HEK293 (cell line): ENCODE results near the gene AEN.

Source experiments
- GLIS2 ChIP-seq: fragments of 450-650 bp; formaldehyde crosslinking; IDR thresholded peaks from 2 replicates; pipeline ENCODE4 v1.5.1; 2016; ENCODE audit warnings: missing biosample characterization, missing genetic modification characterization
- KLF16 ChIP-seq: fragments of 450-650 bp; formaldehyde crosslinking; IDR thresholded peaks from 2 replicates; pipeline ENCODE4 v1.5.1; 2017; ENCODE audit warnings: missing biosample characterization, missing genetic modification characterization
- MEIS1 ChIP-seq: sonication (generic); formaldehyde crosslinking; IDR thresholded peaks from 2 replicates; pipeline ENCODE4 v1.8.1; 2022; ENCODE audit warnings: missing genetic modification reagents, mild to moderate bottlenecking, borderline replicate concordance
- PRDM1 ChIP-seq: fragments of 450-650 bp; formaldehyde crosslinking; IDR thresholded peaks from 2 replicates; pipeline ENCODE4; 2016; ENCODE audit warnings: missing biosample characterization, missing genetic modification characterization
- ZFP41 ChIP-seq: fragments of 450-650 bp; formaldehyde crosslinking; IDR thresholded peaks from 2 replicates; pipeline ENCODE4 v1.5.1; 2016; ENCODE audit warnings: missing biosample characterization, missing genetic modification characterization, borderline replicate concordance
- ZFP69B ChIP-seq: fragments of 450-650 bp; formaldehyde crosslinking; IDR thresholded peaks from 2 replicates; pipeline ENCODE4 v1.5.1; 2016; ENCODE audit warnings: missing biosample characterization, missing genetic modification characterization
- ZNF10 ChIP-seq: fragments of 450-650 bp; formaldehyde crosslinking; IDR thresholded peaks from 2 replicates; pipeline ENCODE4 v1.5.1; 2017; ENCODE audit warnings: missing biosample characterization, missing genetic modification characterization
- ZNF112 ChIP-seq: fragments of 450-650 bp; formaldehyde crosslinking; IDR thresholded peaks from 2 replicates; pipeline ENCODE4 v1.5.0; 2017; ENCODE audit warnings: missing biosample characterization, missing genetic modification characterization
- ZNF140 ChIP-seq: fragments of 450-650 bp; formaldehyde crosslinking; IDR thresholded peaks from 2 replicates; pipeline ENCODE4 v1.5.1; 2016; ENCODE audit warnings: missing biosample characterization, missing genetic modification characterization
- ZNF175 ChIP-seq: fragments of 450-650 bp; formaldehyde crosslinking; IDR thresholded peaks from 2 replicates; pipeline ENCODE4 v1.5.1; 2016; ENCODE audit warnings: missing biosample characterization, missing genetic modification characterization
- ZNF221 ChIP-seq: fragments of 450-650 bp; formaldehyde crosslinking; IDR thresholded peaks from 2 replicates; pipeline ENCODE4 v1.5.1; 2017; ENCODE audit warnings: missing biosample characterization, missing genetic modification characterization, borderline replicate concordance
- ZNF24 ChIP-seq: fragments of 450-650 bp; formaldehyde crosslinking; IDR thresholded peaks from 2 replicates; pipeline ENCODE4 v1.5.1; 2016; ENCODE audit warnings: missing biosample characterization, missing genetic modification characterization
- ZNF248 ChIP-seq: fragments of 450-650 bp; formaldehyde crosslinking; IDR thresholded peaks from 2 replicates; pipeline ENCODE4 v1.5.1; 2017; ENCODE audit warnings: missing biosample characterization, missing genetic modification characterization
- ZNF274 ChIP-seq, 2 experiments: fragments of 200-500 bp in 1 of 2; fragments of 450-650 bp in 1 of 2; sonication (Bioruptor generic) in 1 of 2; formaldehyde crosslinking in 1 of 2; IDR thresholded peaks; 2 replicates each; pipeline versions ENCODE4 v1.5.1 to v1.6.1; 2014 to 2016; ENCODE audit warnings: borderline replicate concordance in 1 of 2, inconsistent platforms in 1 of 2, low read length in 1 of 2, missing biosample characterization in 1 of 2, missing genetic modification characterization in 1 of 2
- ZNF366 ChIP-seq: fragments of 450-650 bp; formaldehyde crosslinking; conservative IDR thresholded peaks from 2 replicates; pipeline ENCODE4 v1.5.1; 2016; ENCODE audit warnings: missing biosample characterization, missing genetic modification characterization
- ZNF398 ChIP-seq: fragments of 450-650 bp; formaldehyde crosslinking; IDR thresholded peaks from 2 replicates; pipeline ENCODE4 v1.5.1; 2017; ENCODE audit warnings: missing biosample characterization, missing genetic modification characterization
- ZNF404 ChIP-seq: fragments of 450-650 bp; formaldehyde crosslinking; IDR thresholded peaks from 2 replicates; pipeline ENCODE4 v1.5.1; 2017; ENCODE audit warnings: missing biosample characterization, missing genetic modification characterization
- ZNF426 ChIP-seq: fragments of 450-650 bp; formaldehyde crosslinking; IDR thresholded peaks from 2 replicates; pipeline ENCODE4 v1.5.1; 2017; ENCODE audit warnings: missing biosample characterization, missing genetic modification characterization, mild to moderate bottlenecking, inconsistent platforms, moderate library complexity
- ZNF433 ChIP-seq: fragments of 450-650 bp; formaldehyde crosslinking; IDR thresholded peaks from 2 replicates; pipeline ENCODE4 v1.5.1; 2016; ENCODE audit warnings: missing biosample characterization, missing genetic modification characterization, low read depth
- ZNF514 ChIP-seq: fragments of 450-650 bp; formaldehyde crosslinking; IDR thresholded peaks from 2 replicates; pipeline ENCODE4 v1.5.1; 2016; ENCODE audit warnings: missing biosample characterization, missing genetic modification characterization
- ZNF624 ChIP-seq: fragments of 450-650 bp; formaldehyde crosslinking; IDR thresholded peaks from 2 replicates; pipeline ENCODE4 v1.5.1; 2017; ENCODE audit warnings: missing biosample characterization, missing genetic modification characterization
- ZNF654 ChIP-seq: fragments of 450-650 bp; formaldehyde crosslinking; IDR thresholded peaks from 2 replicates; pipeline ENCODE4 v1.5.1; 2016; ENCODE audit warnings: low read depth, missing biosample characterization, missing genetic modification characterization
- ZNF658 ChIP-seq: fragments of 450-650 bp; formaldehyde crosslinking; IDR thresholded peaks from 2 replicates; pipeline ENCODE4; 2016; ENCODE audit warnings: missing biosample characterization, missing genetic modification characterization
- ZNF660 ChIP-seq: fragments of 450-650 bp; IDR thresholded peaks from 2 replicates; pipeline ENCODE4 v1.5.1; 2018; ENCODE audit warnings: missing biosample characterization, mild to moderate bottlenecking, missing genetic modification characterization
- ZNF785 ChIP-seq: fragments of 450-650 bp; formaldehyde crosslinking; IDR thresholded peaks from 2 replicates; pipeline ENCODE4 v1.5.1; 2016; ENCODE audit warnings: missing biosample characterization, missing genetic modification characterization
- ZNF830 ChIP-seq: fragments of 450-650 bp; IDR thresholded peaks from 2 replicates; pipeline ENCODE4 v1.5.0; 2018; ENCODE audit warnings: missing biosample characterization, missing genetic modification characterization, low read depth, mild to moderate bottlenecking, moderate library complexity
- TF ChIP-seq, protein P1 (sequence below): fragments of 450-650 bp; formaldehyde crosslinking; IDR thresholded peaks from 2 replicates; pipeline ENCODE4 v1.5.1; 2017; ENCODE audit warnings: missing biosample characterization, missing genetic modification characterization
- TF ChIP-seq, protein P2 (sequence below): fragments of 450-650 bp; formaldehyde crosslinking; IDR thresholded peaks from 2 replicates; pipeline ENCODE4 v1.5.1; 2016; ENCODE audit warnings: missing biosample characterization, missing genetic modification characterization
- TF ChIP-seq, protein P3 (sequence below): fragments of 450-650 bp; formaldehyde crosslinking; IDR thresholded peaks from 2 replicates; pipeline ENCODE4 v1.5.1; 2017; ENCODE audit warnings: missing biosample characterization, mild to moderate bottlenecking, missing genetic modification characterization, moderate library complexity
- TF ChIP-seq, protein P4 (sequence below): fragments of 450-650 bp; formaldehyde crosslinking; IDR thresholded peaks from 2 replicates; pipeline ENCODE4 v1.5.1; 2016; ENCODE audit warnings: missing biosample characterization, missing genetic modification characterization

AEN gene

GRCh38 chr15:88586401-88587162, 34.6 kb upstream of the AEN start (continued):
- 0 out of 2 replicates have a peak, but pooled peaks have one; percentile 32 for TF ChIP-seq ZNF398 (tag by site-specific recombination)
- no peak for TF ChIP-seq ZNF175
- no peak for TF ChIP-seq ZNF624 (tag by site-specific recombination)
- TF ChIP-seq ZNF654 (tag by site-specific recombination) = no peak
- peak; percentile 18; the same call in 1 of the 2 replicates for TF ChIP-seq ZNF426 (tag by site-specific recombination)
- TF ChIP-seq ZNF248 (tag by site-specific recombination) = no peak
- no peak for TF ChIP-seq ZNF785 (tag by site-specific recombination)
- no peak for TF ChIP-seq ZNF112 (tag by site-specific recombination)
- TF ChIP-seq ZNF433 (tag by site-specific recombination) = no peak
- peak; percentile 30; the same call in 1 of the 2 replicates for TF ChIP-seq KLF16 (tag by site-specific recombination)
- no peak for TF ChIP-seq ZNF404
- TF ChIP-seq ZNF830 (tag by site-specific recombination) = no peak
- no peak for TF ChIP-seq PRDM1 (tag by site-specific recombination)
- TF ChIP-seq ZNF660 (tag by site-specific recombination) = no peak; the same call in 1 of the 2 replicates
- no peak for TF ChIP-seq ZNF221
- 0 out of 2 replicates have a peak, but pooled peaks have one; percentile 45 for TF ChIP-seq ZNF10 (tag by site-specific recombination)
- TF ChIP-seq ZFP41 (tag by site-specific recombination) = no peak
- TF ChIP-seq GLIS2 = no peak
- TF ChIP-seq, protein P1, sequence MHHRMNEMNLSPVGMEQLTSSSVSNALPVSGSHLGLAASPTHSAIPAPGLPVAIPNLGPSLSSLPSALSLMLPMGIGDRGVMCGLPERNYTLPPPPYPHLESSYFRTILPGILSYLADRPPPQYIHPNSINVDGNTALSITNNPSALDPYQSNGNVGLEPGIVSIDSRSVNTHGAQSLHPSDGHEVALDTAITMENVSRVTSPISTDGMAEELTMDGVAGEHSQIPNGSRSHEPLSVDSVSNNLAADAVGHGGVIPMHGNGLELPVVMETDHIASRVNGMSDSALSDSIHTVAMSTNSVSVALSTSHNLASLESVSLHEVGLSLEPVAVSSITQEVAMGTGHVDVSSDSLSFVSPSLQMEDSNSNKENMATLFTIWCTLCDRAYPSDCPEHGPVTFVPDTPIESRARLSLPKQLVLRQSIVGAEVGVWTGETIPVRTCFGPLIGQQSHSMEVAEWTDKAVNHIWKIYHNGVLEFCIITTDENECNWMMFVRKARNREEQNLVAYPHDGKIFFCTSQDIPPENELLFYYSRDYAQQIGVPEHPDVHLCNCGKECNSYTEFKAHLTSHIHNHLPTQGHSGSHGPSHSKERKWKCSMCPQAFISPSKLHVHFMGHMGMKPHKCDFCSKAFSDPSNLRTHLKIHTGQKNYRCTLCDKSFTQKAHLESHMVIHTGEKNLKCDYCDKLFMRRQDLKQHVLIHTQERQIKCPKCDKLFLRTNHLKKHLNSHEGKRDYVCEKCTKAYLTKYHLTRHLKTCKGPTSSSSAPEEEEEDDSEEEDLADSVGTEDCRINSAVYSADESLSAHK (tag by site-specific recombination) = peak; percentile 47
- TF ChIP-seq MEIS1 (CRISPR knock-in tag) = peak; percentile 72
- TF ChIP-seq, protein P2, sequence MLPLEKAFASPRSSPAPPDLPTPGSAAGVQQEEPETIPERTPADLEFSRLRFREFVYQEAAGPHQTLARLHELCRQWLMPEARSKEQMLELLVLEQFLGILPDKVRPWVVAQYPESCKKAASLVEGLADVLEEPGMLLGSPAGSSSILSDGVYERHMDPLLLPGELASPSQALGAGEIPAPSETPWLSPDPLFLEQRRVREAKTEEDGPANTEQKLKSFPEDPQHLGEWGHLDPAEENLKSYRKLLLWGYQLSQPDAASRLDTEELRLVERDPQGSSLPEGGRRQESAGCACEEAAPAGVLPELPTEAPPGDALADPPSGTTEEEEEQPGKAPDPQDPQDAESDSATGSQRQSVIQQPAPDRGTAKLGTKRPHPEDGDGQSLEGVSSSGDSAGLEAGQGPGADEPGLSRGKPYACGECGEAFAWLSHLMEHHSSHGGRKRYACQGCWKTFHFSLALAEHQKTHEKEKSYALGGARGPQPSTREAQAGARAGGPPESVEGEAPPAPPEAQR (tag by site-specific recombination) = no peak
- TF ChIP-seq, protein P3, sequence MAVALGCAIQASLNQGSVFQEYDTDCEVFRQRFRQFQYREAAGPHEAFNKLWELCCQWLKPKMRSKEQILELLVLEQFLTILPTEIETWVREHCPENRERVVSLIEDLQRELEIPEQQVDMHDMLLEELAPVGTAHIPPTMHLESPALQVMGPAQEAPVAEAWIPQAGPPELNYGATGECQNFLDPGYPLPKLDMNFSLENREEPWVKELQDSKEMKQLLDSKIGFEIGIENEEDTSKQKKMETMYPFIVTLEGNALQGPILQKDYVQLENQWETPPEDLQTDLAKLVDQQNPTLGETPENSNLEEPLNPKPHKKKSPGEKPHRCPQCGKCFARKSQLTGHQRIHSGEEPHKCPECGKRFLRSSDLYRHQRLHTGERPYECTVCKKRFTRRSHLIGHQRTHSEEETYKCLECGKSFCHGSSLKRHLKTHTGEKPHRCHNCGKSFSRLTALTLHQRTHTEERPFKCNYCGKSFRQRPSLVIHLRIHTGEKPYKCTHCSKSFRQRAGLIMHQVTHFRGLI (tag by site-specific recombination) = no peak
- TF ChIP-seq ZNF24 (tag by site-specific recombination) = peak; percentile 66
- no peak for TF ChIP-seq ZNF514
- TF ChIP-seq ZNF366 (tag by site-specific recombination) = peak; percentile 58; the same call in 1 of the 2 replicates
- TF ChIP-seq ZNF140 (tag by site-specific recombination) = no peak
- TF ChIP-seq ZFP69B = no peak
- TF ChIP-seq, protein P4, sequence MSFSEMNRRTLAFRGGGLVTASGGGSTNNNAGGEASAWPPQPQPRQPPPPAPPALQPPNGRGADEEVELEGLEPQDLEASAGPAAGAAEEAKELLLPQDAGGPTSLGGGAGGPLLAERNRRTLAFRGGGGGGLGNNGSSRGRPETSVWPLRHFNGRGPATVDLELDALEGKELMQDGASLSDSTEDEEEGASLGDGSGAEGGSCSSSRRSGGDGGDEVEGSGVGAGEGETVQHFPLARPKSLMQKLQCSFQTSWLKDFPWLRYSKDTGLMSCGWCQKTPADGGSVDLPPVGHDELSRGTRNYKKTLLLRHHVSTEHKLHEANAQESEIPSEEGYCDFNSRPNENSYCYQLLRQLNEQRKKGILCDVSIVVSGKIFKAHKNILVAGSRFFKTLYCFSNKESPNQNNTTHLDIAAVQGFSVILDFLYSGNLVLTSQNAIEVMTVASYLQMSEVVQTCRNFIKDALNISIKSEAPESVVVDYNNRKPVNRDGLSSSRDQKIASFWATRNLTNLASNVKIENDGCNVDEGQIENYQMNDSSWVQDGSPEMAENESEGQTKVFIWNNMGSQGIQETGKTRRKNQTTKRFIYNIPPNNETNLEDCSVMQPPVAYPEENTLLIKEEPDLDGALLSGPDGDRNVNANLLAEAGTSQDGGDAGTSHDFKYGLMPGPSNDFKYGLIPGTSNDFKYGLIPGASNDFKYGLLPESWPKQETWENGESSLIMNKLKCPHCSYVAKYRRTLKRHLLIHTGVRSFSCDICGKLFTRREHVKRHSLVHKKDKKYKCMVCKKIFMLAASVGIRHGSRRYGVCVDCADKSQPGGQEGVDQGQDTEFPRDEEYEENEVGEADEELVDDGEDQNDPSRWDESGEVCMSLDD (tag by site-specific recombination) = no peak
- TF ChIP-seq ZNF274 (IDR thresholded peaks at IDR 0.05; ENCODE audit: low read length) = no peak
- TF ChIP-seq ZNF274 (tag by site-specific recombination; IDR thresholded peaks at IDR 0.05; ENCODE audit: borderline replicate concordance) = no peak
- no peak for TF ChIP-seq ZNF658 (tag by site-specific recombination)
